ENCODE data around the gene SRPK2.
"Not testable (repeated sequence)": the region's sequence is repeated elsewhere in the genome, so short reads cannot be mapped to it uniquely, and the experiment has no call there.

Gene SRPK2

GRCh38 chr7:105413887-105414437, 25.2 kb upstream of the SRPK2 start:
- ChIA-PET CTCF (interaction anchor here (0.7 kb wide), 1 partner anchor 659 kb away, joined by 3 read pairs; no protein-coding TSS in a partner anchor), POLR2A (interaction anchor here (0.8 kb wide), 1 partner anchor 25 kb away, joined by 3 read pairs; no protein-coding TSS in a partner anchor)
- no peak for DNase-seq (ENCODE audit: extremely low spot score)
- no peak for TF ChIP-seq NFRKB (IDR thresholded peaks at IDR 0.05)
- no peak for TF ChIP-seq SUZ12 (IDR thresholded peaks at IDR 0.05)
- TF ChIP-seq ELF4 (IDR thresholded peaks at IDR 0.05): no peak
- TF ChIP-seq TARDBP (IDR thresholded peaks at IDR 0.05): no peak
- TF ChIP-seq, protein P1, sequence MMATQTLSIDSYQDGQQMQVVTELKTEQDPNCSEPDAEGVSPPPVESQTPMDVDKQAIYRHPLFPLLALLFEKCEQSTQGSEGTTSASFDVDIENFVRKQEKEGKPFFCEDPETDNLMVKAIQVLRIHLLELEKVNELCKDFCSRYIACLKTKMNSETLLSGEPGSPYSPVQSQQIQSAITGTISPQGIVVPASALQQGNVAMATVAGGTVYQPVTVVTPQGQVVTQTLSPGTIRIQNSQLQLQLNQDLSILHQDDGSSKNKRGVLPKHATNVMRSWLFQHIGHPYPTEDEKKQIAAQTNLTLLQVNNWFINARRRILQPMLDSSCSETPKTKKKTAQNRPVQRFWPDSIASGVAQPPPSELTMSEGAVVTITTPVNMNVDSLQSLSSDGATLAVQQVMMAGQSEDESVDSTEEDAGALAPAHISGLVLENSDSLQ (IDR thresholded peaks at IDR 0.05): no peak
- TF ChIP-seq BHLHE40 (IDR thresholded peaks at IDR 0.05; ENCODE audit: borderline replicate concordance): no peak
- no peak for TF ChIP-seq HDGF (IDR thresholded peaks at IDR 0.05; ENCODE audit: borderline replicate concordance)
- no peak for TF ChIP-seq ZNF384 (IDR thresholded peaks at IDR 0.05)
- TF ChIP-seq CTBP1 (IDR thresholded peaks at IDR 0.05; ENCODE audit: borderline replicate concordance): no peak
- TF ChIP-seq LEF1 (IDR thresholded peaks at IDR 0.05; ENCODE audit: borderline replicate concordance): no peak
- TF ChIP-seq L3MBTL2 (conservative IDR thresholded peaks at IDR 0.05): no peak
- TF ChIP-seq FOXM1 (IDR thresholded peaks at IDR 0.05; ENCODE audit: borderline replicate concordance): no peak
- no peak for TF ChIP-seq FOXK2 (IDR thresholded peaks at IDR 0.05)

DNA sequence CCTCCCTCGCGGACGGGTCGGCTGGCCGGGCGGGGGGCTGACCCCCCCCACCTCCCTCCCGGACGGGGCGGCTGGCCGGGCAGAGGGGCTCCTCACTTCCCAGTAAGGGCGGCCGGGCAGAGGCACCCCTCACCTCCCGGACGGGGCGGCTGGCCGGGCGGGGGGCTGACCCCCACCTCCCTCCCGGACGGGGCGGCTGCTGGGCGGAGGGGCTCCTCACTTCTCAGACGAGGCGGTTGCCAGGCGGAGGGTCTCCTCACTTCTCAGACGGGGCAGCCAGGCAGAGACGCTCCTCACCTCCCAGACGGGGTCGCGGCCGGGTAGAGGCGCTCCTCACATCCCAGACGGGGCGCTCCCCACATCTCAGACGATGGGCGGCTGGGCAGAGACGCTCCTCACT, 22.1 kb upstream of the SRPK2 start:
- DNase-seq (ENCODE audit: extremely low spot score); POLR2A ChIA-PET; CTCF ChIA-PET: not testable (repeated sequence)

GRCh38 chr7:105409775-105410174, 21.1 kb upstream of the SRPK2 start:
- CTCF ChIA-PET: interaction anchor here (1.0 kb wide), 1 partner anchor 11 kb away, joined by 3 read pairs; no protein-coding TSS in a partner anchor
- POLR2A ChIA-PET; DNase-seq (ENCODE audit: extremely low spot score): not testable (repeated sequence)

- CTCF ChIA-PET: interaction anchor here (0.6 to 1.0 kb wide), 2 partner anchors 10 to 505 kb away, joined by 3 read pairs; no protein-coding TSS in a partner anchor
- TF ChIP-seq, protein P1 (IDR thresholded peaks at IDR 0.05): no peak
- TF ChIP-seq FOXA1 (IDR thresholded peaks at IDR 0.05): no peak
- no peak for TF ChIP-seq ZNF384 (IDR thresholded peaks at IDR 0.05)
- no peak for TF ChIP-seq SP1 (IDR thresholded peaks at IDR 0.05)
- TF ChIP-seq FOXK2 (IDR thresholded peaks at IDR 0.05): no peak
- POLR2A ChIA-PET: no interaction called here
- DNase-seq (ENCODE audit: extremely low spot score): no peak
Observed at GRCh38 chr7:105408791-105409410, 20.2 kb upstream of the SRPK2 start.

DNA sequence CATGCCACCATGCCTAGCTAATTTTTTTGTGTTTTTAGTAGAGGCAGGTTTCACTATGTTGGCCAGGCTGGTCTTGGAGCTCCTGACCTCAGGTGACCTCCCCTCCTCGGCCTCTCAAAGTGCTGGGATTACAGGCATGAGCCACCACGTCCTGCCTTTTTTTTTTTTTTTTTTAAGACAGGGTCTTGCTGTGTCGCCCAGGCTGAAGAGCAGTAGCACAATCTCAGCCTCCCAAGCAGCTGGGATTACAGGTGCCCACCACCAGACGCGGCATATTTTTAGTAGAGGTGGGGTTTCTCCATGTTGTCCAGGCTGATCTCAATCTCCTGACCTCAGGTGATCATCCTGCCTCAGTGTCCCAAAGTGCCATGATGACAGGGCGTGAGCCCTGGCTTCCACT, 14.4 kb upstream of the SRPK2 start:
- ChIA-PET CTCF (interaction anchor here (0.6 kb wide), 1 partner anchor 297 kb away, joined by 3 read pairs; no protein-coding TSS in a partner anchor), POLR2A (no interaction called here)
- TF ChIP-seq FOXK2 (IDR thresholded peaks at IDR 0.05) (no peak), TARDBP (IDR thresholded peaks at IDR 0.05) (no peak), NFRKB (IDR thresholded peaks at IDR 0.05) (no peak), FOXM1 (IDR thresholded peaks at IDR 0.05; ENCODE audit: borderline replicate concordance) (no peak), BHLHE40 (IDR thresholded peaks at IDR 0.05; ENCODE audit: borderline replicate concordance) (no peak), SUZ12 (IDR thresholded peaks at IDR 0.05) (no peak), ARNT (IDR thresholded peaks at IDR 0.05) (no peak), HDGF (IDR thresholded peaks at IDR 0.05; ENCODE audit: borderline replicate concordance) (no peak), ZNF384 (IDR thresholded peaks at IDR 0.05) (no peak), CTBP1 (IDR thresholded peaks at IDR 0.05; ENCODE audit: borderline replicate concordance) (no peak), LEF1 (IDR thresholded peaks at IDR 0.05; ENCODE audit: borderline replicate concordance) (no peak), FOXA1 (IDR thresholded peaks at IDR 0.05) (no peak), L3MBTL2 (conservative IDR thresholded peaks at IDR 0.05) (no peak), SP1 (IDR thresholded peaks at IDR 0.05) (no peak), ELF4 (IDR thresholded peaks at IDR 0.05) (no peak)
- TF ChIP-seq, protein P1 (IDR thresholded peaks at IDR 0.05): no peak
- DNase-seq (ENCODE audit: extremely low spot score): no peak

GRCh38 chr7:105402221-105403095, 13.7 kb upstream of the SRPK2 start:
- CTCF ChIA-PET: no interaction called here
- POLR2A ChIA-PET: interaction anchor here (0.6 kb wide), 1 partner anchor 109 kb away, joined by 3 read pairs; no protein-coding TSS in a partner anchor
- DNase-seq (ENCODE audit: extremely low spot score): no peak
- TF ChIP-seq FOXK2 (IDR thresholded peaks at IDR 0.05) (no peak), FOXA1 (IDR thresholded peaks at IDR 0.05) (no peak), ZNF384 (IDR thresholded peaks at IDR 0.05) (no peak), SUZ12 (IDR thresholded peaks at IDR 0.05) (no peak), L3MBTL2 (conservative IDR thresholded peaks at IDR 0.05) (no peak), HDGF (IDR thresholded peaks at IDR 0.05; ENCODE audit: borderline replicate concordance) (no peak), BHLHE40 (IDR thresholded peaks at IDR 0.05; ENCODE audit: borderline replicate concordance) (no peak), TARDBP (IDR thresholded peaks at IDR 0.05) (no peak), SP1 (IDR thresholded peaks at IDR 0.05) (no peak), ARNT (IDR thresholded peaks at IDR 0.05) (no peak), FOXM1 (IDR thresholded peaks at IDR 0.05; ENCODE audit: borderline replicate concordance) (no peak), CTBP1 (IDR thresholded peaks at IDR 0.05; ENCODE audit: borderline replicate concordance) (no peak), ELF4 (IDR thresholded peaks at IDR 0.05) (no peak), NFRKB (IDR thresholded peaks at IDR 0.05) (no peak), LEF1 (IDR thresholded peaks at IDR 0.05; ENCODE audit: borderline replicate concordance) (no peak)
- TF ChIP-seq, protein P1 (IDR thresholded peaks at IDR 0.05): no peak

Measured in HEK293T (cell line).